ENCODE data around the gene DPPA5.
"Not testable (repeated sequence)": the region's sequence is repeated elsewhere in the genome, so short reads cannot be mapped to it uniquely, and the experiment has no call there.

The DPPA5 gene

GRCh38 chr6:73353636-73354593 lies at the start of gene DPPA5:
DPPA5 (minus strand) TSS chr6:73354276; CDS start chr6:73354225, 51 bp downstream.
- no peak for DNase-seq (ENCODE audit: low read depth)

GRCh38 chr6:73400656-73401055 lies 46.6 kb upstream of the DPPA5 start:
- no peak for DNase-seq (ENCODE audit: low read depth)

- no peak for DNase-seq (ENCODE audit: low read depth)
Measured at GRCh38 chr6:73395875-73396274, 41.8 kb upstream of the DPPA5 start.

- no peak for DNase-seq (ENCODE audit: low read depth)
Measured at GRCh38 chr6:73394577-73395354, 40.7 kb upstream of the DPPA5 start, which contains the start of gene DDX43. DDX43 (plus strand) TSS chr6:73394828; CDS start chr6:73394906, 78 bp downstream.

GRCh38 chr6:73393278-73393677 lies 39.2 kb upstream of the DPPA5 start:
- DNase-seq (ENCODE audit: low read depth), result no peak

GRCh38 chr6:73392188-73392587 lies 38.1 kb upstream of the DPPA5 start:
- DNase-seq (ENCODE audit: low read depth), result not testable (repeated sequence)

- no peak for DNase-seq (ENCODE audit: low read depth)
Measured at GRCh38 chr6:73391675-73392074, 37.6 kb upstream of the DPPA5 start.

- DNase-seq (ENCODE audit: low read depth), result no peak
Measured at GRCh38 chr6:73389854-73390253, 35.8 kb upstream of the DPPA5 start.

- DNase-seq (ENCODE audit: low read depth), result peak; percentile 41
Measured at GRCh38 chr6:73388800-73389512, 34.9 kb upstream of the DPPA5 start.

- no peak for DNase-seq (ENCODE audit: low read depth)
Measured at GRCh38 chr6:73388433-73388799, 34.3 kb upstream of the DPPA5 start.

GRCh38 chr6:73382462-73383113 lies 28.5 kb upstream of the DPPA5 start:
- no peak for DNase-seq (ENCODE audit: low read depth)

- not testable (repeated sequence) for DNase-seq (ENCODE audit: low read depth)
Measured at GRCh38 chr6:73381531-73381930, 27.5 kb upstream of the DPPA5 start.

GRCh38 chr6:73377225-73377624 lies 23.1 kb upstream of the DPPA5 start:
- no peak for DNase-seq (ENCODE audit: low read depth)

GRCh38 chr6:73375216-73375615 lies 21.1 kb upstream of the DPPA5 start:
- DNase-seq (ENCODE audit: low read depth), result no peak

GRCh38 chr6:73372516-73372915 lies 18.4 kb upstream of the DPPA5 start:
- no peak for DNase-seq (ENCODE audit: low read depth)

- DNase-seq (ENCODE audit: low read depth), result no peak
Measured at GRCh38 chr6:73371984-73372383, 17.9 kb upstream of the DPPA5 start.

- DNase-seq (ENCODE audit: low read depth), result no peak
Measured at GRCh38 chr6:73369563-73369962, 15.5 kb upstream of the DPPA5 start, which contains the start of gene OOEP. OOEP (minus strand) TSS chr6:73369897; CDS start chr6:73369792, 105 bp downstream.

GRCh38 chr6:73369157-73369556 lies 15.1 kb upstream of the DPPA5 start:
- no peak for DNase-seq (ENCODE audit: low read depth)

GRCh38 chr6:73368675-73369074 lies 14.6 kb upstream of the DPPA5 start:
- no peak for DNase-seq (ENCODE audit: low read depth)

- no peak for DNase-seq (ENCODE audit: low read depth)
Measured at GRCh38 chr6:73367761-73368355, 13.8 kb upstream of the DPPA5 start.

- no peak for DNase-seq (ENCODE audit: low read depth)
Measured at GRCh38 chr6:73364549-73364948, 10.5 kb upstream of the DPPA5 start.

All from activated T-helper 9 cell treated with anti-CD3 and anti-CD28 coated beads, Interleukin-2, amount 50 U/mL, for 16 hours (primary cell).